Hepatocyte (in vitro differentiated cells): Measurements from ENCODE around the gene ARL6IP4. TPM values are rescaled to one million over a fixed set of nuclear protein-coding genes. Genes with fewer than 3 reads are reported as not detected.

Source experiments
- DNase-seq: peaks from one replicate; pipeline ENCODE4 v3.0.0-alpha.2; 2016; ENCODE audit warnings: low spot score
- H2AFZ ChIP-seq: fragments of 200-600 bp; sonication (generic); 2 replicates; pipeline ENCODE4 v1.6.0; 2016; ENCODE audit warnings: antibody characterized with exemption, mild to moderate bottlenecking
- H3K27ac ChIP-seq: fragments of 200-600 bp; sonication (generic); 2 replicates; pipeline ENCODE4 v1.5.1; 2016; ENCODE audit warnings: mild to moderate bottlenecking
- H3K27me3 ChIP-seq: fragments of 200-600 bp; sonication (generic); 2 replicates; pipeline ENCODE4 v1.6.1; 2016
- H3K36me3 ChIP-seq: fragments of 200-600 bp; sonication (generic); replicated peaks from 2 replicates; pipeline ENCODE4 v1.5.1; 2016; ENCODE audit warnings: low read depth; ENCODE audit not compliant: insufficient read depth
- H3K4me1 ChIP-seq: fragments of 200-600 bp; sonication (generic); 2 replicates; pipeline ENCODE4 v1.5.1; 2016; ENCODE audit warnings: mild to moderate bottlenecking, moderate library complexity; ENCODE audit not compliant: insufficient read depth
- H3K4me2 ChIP-seq: fragments of 200-600 bp; sonication (generic); 2 replicates; pipeline ENCODE4 v1.6.0; 2016
- H3K4me3 ChIP-seq: fragments of 200-600 bp; sonication (generic); 2 replicates; pipeline ENCODE4 v1.5.1; 2016; ENCODE audit warnings: mild to moderate bottlenecking
- H3K79me2 ChIP-seq: fragments of 200-600 bp; sonication (generic); 2 replicates; pipeline ENCODE4 v1.6.0; 2017; ENCODE audit warnings: mild to moderate bottlenecking
- H3K9me2 ChIP-seq: fragments of 200-600 bp; sonication (generic); replicated peaks from 2 replicates; pipeline ENCODE4 v1.6.0; 2017; ENCODE audit warnings: mild to moderate bottlenecking; ENCODE audit not compliant: insufficient read depth
- H3K9me3 ChIP-seq: fragments of 200-600 bp; sonication (generic); 2 replicates; pipeline ENCODE4 v1.5.1; 2016; ENCODE audit warnings: low read depth, mild to moderate bottlenecking
- H4K20me1 ChIP-seq: fragments of 200-600 bp; sonication (generic); 2 replicates; pipeline ENCODE4 v1.6.0; 2016; ENCODE audit warnings: mild to moderate bottlenecking; ENCODE audit not compliant: insufficient read depth, poor library complexity, severe bottlenecking
- EZH2 ChIP-seq: fragments of 200-600 bp; sonication (generic); IDR thresholded peaks from 2 replicates; pipeline ENCODE4 v1.6.1; 2016; ENCODE audit warnings: antibody characterized with exemption, mild to moderate bottlenecking, borderline replicate concordance
- EZH2phosphoT487 ChIP-seq: fragments of 200-600 bp; sonication (generic); IDR thresholded peaks from one replicate; pipeline ENCODE4 v1.6.1; 2018; ENCODE audit warnings: antibody characterized with exemption, mild to moderate bottlenecking, low read depth, moderate library complexity; ENCODE audit not compliant: unreplicated experiment, severe bottlenecking
- WGBS: methylation state at CpG from one replicate; pipeline ENCODE4 v1.1.6; 2016; ENCODE audit warnings: low lambda C conversion rate; ENCODE audit errors: missing lambda C conversion rate; 5-methylcytosine and 5-hydroxymethylcytosine counted together
- polyA plus RNA-seq: library from polyadenylated mRNA; unstranded; fragments of >200 nt; fragmentation: Nextera tagmentation; extraction: Ambion mirVana; gene quantifications from 2 replicates; pipeline ENCODE4 v1.2.1, GENCODE V29; 2016
- total RNA-seq: library from RNA; depleted of rRNA; stranded (reverse); fragments of >200 nt; gene quantifications from 2 replicates; pipeline ENCODE4 v1.2.3, GENCODE V29; 2014
- TF ChIP-seq, protein P1 (sequence below): fragments of 200-600 bp; sonication (generic); IDR thresholded peaks from 2 replicates; pipeline ENCODE4 v1.5.1; 2016; ENCODE audit warnings: antibody characterized with exemption, mild to moderate bottlenecking; ENCODE audit not compliant: poor library complexity

Gene ARL6IP4
- total and polyA plus RNA-seq, 2 experiments from 2014 or later: 138 to 248 TPM

DNA sequence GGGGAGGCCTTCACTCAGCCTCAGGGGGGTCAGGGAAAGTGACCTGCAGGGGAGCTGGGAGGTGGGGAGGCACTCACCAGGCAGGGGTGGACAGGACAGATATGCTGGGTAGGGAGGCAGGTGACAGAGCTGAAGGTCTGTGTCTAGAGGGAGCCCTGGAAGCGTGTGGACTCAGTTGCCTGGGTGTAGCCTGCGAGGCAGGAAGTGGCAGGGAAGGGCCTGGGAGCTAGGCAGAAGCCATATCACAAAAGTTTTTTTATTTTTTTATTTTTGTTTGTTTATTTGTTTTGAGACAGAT, 39.3 kb downstream of the ARL6IP4 start:
- Histone ChIP-seq H3K27me3 (no peaks in the 10 kb centered on the region), H3K27ac (peak overlapping the region; percentile 81), H3K4me1 (peaks cover 16% of the 10 kb centered on the region), H3K9me2 (no peaks in the 10 kb centered on the region), H3K4me3 (no peak overlapping the region), H3K36me3 (no peaks in the 10 kb centered on the region), H3K4me2 (no peak overlapping the region), H3K9me3 (no peaks in the 10 kb centered on the region), H4K20me1 (no peaks in the 10 kb centered on the region), H3K79me2 (no peaks in the 10 kb centered on the region), H2AFZ (no peak overlapping the region)
- no peak for TF ChIP-seq EZH2phosphoT487
- TF ChIP-seq, protein P1, sequence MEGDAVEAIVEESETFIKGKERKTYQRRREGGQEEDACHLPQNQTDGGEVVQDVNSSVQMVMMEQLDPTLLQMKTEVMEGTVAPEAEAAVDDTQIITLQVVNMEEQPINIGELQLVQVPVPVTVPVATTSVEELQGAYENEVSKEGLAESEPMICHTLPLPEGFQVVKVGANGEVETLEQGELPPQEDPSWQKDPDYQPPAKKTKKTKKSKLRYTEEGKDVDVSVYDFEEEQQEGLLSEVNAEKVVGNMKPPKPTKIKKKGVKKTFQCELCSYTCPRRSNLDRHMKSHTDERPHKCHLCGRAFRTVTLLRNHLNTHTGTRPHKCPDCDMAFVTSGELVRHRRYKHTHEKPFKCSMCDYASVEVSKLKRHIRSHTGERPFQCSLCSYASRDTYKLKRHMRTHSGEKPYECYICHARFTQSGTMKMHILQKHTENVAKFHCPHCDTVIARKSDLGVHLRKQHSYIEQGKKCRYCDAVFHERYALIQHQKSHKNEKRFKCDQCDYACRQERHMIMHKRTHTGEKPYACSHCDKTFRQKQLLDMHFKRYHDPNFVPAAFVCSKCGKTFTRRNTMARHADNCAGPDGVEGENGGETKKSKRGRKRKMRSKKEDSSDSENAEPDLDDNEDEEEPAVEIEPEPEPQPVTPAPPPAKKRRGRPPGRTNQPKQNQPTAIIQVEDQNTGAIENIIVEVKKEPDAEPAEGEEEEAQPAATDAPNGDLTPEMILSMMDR: no peak
- TF ChIP-seq EZH2: no peak
- WGBS: 97% methylated on average over 2 of the region's 2 CpGs
- no peak for DNase-seq

GRCh38 chr12:123021688-123022604, 41.5 kb downstream of the ARL6IP4 start:
- Histone ChIP-seq H3K79me2 (no peaks in the 10 kb centered on the region), H4K20me1 (no peaks in the 10 kb centered on the region), H3K4me3 (no peak overlapping the region), H3K4me2 (no peak overlapping the region), H3K9me2 (no peaks in the 10 kb centered on the region), H3K27me3 (no peaks in the 10 kb centered on the region), H2AFZ (no peak overlapping the region), H3K36me3 (no peaks in the 10 kb centered on the region), H3K27ac (no peak overlapping the region), H3K4me1 (peaks cover 16% of the 10 kb centered on the region), H3K9me3 (no peaks in the 10 kb centered on the region)
- TF ChIP-seq EZH2phosphoT487: no peak
- TF ChIP-seq EZH2: no peak
- TF ChIP-seq, protein P1: no peak
- WGBS: 92% methylated on average over 18 of the region's 18 CpGs
- no peak for DNase-seq

- Histone ChIP-seq H3K36me3 (no peaks in the 10 kb centered on the region), H3K9me3 (no peaks in the 10 kb centered on the region), H2AFZ (no peak overlapping the region), H3K4me3 (no peak overlapping the region), H3K4me2 (no peak overlapping the region), H3K27me3 (no peaks in the 10 kb centered on the region), H3K27ac (no peak overlapping the region), H4K20me1 (no peaks in the 10 kb centered on the region), H3K79me2 (no peaks in the 10 kb centered on the region), H3K9me2 (no peaks in the 10 kb centered on the region), H3K4me1 (peaks cover 16% of the 10 kb centered on the region)
- WGBS: 82% methylated on average over 5 of the region's 5 CpGs
- TF ChIP-seq EZH2phosphoT487: no peak
- TF ChIP-seq EZH2: no peak
- TF ChIP-seq, protein P1: no peak
- DNase-seq: no peak
These were observed 42.4 kb downstream of the ARL6IP4 start for GRCh38 chr12:123022846-123023245.
